Measurements from ENCODE around the gene MEMO1.

GRCh38 chr2:32009516-32010256, 1.1 kb downstream of the MEMO1 start:
- TF ChIP-seq POLR2A (IDR thresholded peaks at IDR 0.05; ENCODE audit: borderline replicate concordance, extremely low read depth, insufficient read depth, insufficient read length), result no peak
- TF ChIP-seq EZH2 (IDR thresholded peaks at IDR 0.05), result no peak
- TF ChIP-seq REST (IDR thresholded peaks at IDR 0.05; ENCODE audit: low read depth), result no peak
- TF ChIP-seq CTCF (IDR thresholded peaks at IDR 0.05 in 2 of 3, conservative IDR thresholded peaks at IDR 0.05 in 1 of 3; ENCODE audit: borderline replicate concordance in 1 of 3, insufficient read depth in 1 of 3, low read depth in 2 of 3, low read length in 2 of 3), result no peak
- no peak for TF ChIP-seq CEBPB (IDR thresholded peaks at IDR 0.05; ENCODE audit: low read depth)
- TF ChIP-seq ELF1 (IDR thresholded peaks at IDR 0.05; ENCODE audit: borderline replicate concordance, low read depth), result no peak
- TF ChIP-seq RAD21 (IDR thresholded peaks at IDR 0.05; ENCODE audit: low read depth), result no peak

All from HCT116 (cell line).